ENCODE results near the gene ADRA2C.

GRCh38 chr4:3724319-3725231 is 41.6 kb upstream of the ADRA2C start:
- TF ChIP-seq CTCF (conservative IDR thresholded peaks at IDR 0.05; ENCODE audit: low read length) = no peak
- TF ChIP-seq EZH2phosphoT487 (IDR thresholded peaks at IDR 0.05; ENCODE audit: borderline replicate concordance, low read depth, low read length) = no peak

Data from OCI-LY7 (cell line).